ENCODE measurements around the gene PANX2. TPM values are rescaled to one million over a fixed set of nuclear protein-coding genes. Genes with fewer than 3 reads are reported as not detected.

The PANX2 gene
- total and polyA plus RNA-seq, 9 of the 15 experiments (the other 6 are each of a cell fraction or from before 2014, with no cell fraction given), result 0.01 to 3.9 (median 0.67) TPM; not detected in 1

DNA sequence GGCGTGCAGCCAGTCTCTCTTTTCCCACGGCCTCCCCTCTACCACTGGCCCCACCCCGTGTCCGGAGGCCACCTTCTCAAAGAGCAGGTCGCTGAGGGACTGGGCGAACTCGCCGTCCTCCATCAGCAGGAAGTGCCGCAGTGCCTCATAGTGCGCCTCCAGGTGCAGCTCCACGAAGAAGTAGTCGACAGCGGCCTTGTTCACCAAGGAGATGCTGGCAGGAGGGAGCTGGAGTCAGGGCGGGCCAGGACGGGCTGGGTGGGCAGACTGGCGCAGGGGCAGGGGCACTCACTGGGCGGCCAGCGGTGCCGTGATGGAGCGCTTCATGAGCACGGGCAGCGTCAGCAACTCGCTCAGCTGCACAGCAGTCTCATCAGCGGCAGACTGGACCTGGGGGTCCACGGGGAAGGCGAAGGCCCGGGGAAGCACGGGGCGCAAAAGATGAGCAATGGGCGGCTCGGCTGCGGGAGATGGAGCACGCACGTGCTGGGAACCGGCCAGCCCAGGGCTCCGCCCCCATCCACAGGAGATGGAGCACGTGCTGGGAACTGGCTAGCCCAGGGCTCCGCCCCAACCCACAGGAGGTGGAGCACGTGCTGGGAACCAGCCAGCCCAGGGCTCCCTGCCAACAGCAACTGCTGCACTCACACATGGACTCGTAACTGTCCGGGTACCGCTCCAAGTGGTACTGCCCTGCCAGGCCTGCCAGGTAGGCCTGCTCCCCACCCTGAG lies 48.6 kb downstream of the PANX2 start (continued):
- TF ChIP-seq, protein P1, sequence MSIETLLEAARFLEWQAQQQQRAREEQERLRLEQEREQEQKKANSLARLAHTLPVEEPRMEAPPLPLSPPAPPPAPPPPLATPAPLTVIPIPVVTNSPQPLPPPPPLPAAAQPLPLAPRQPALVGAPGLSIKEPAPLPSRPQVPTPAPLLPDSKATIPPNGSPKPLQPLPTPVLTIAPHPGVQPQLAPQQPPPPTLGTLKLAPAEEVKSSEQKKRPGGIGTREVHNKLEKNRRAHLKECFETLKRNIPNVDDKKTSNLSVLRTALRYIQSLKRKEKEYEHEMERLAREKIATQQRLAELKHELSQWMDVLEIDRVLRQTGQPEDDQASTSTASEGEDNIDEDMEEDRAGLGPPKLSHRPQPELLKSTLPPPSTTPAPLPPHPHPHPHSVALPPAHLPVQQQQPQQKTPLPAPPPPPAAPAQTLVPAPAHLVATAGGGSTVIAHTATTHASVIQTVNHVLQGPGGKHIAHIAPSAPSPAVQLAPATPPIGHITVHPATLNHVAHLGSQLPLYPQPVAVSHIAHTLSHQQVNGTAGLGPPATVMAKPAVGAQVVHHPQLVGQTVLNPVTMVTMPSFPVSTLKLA (conservative IDR thresholded peaks at IDR 0.05), result peak; percentile 88 to 90
- TF ChIP-seq MEF2A (IDR thresholded peaks at IDR 0.05; ENCODE audit: control insufficient read depth, low read depth, low read length) (no peak), ZNF830 (CRISPR knock-in tag; IDR thresholded peaks at IDR 0.05) (no peak), JUND (IDR thresholded peaks at IDR 0.05; ENCODE audit: borderline replicate concordance, low read depth, low read length) (no peak), JUND (tag; IDR thresholded peaks at IDR 0.05; ENCODE audit: borderline replicate concordance, low read depth, low read length) (no peak), POLR2G (IDR thresholded peaks at IDR 0.05; ENCODE audit: low read depth, low read length) (peak; percentile 58), GTF2F1 (IDR thresholded peaks at IDR 0.05; ENCODE audit: low read depth, low read length) (no peak), ATF7 (IDR thresholded peaks at IDR 0.05) (0 out of 2 replicates have a peak, but pooled peaks have one; percentile 14), BRD4 (IDR thresholded peaks at IDR 0.05) (no peak), PTBP1 (IDR thresholded peaks at IDR 0.05; ENCODE audit: low read depth, low read length) (no peak), TAF9B (IDR thresholded peaks at IDR 0.05; ENCODE audit: partially characterized antibody) (peak; percentile 31), FOSL1 (tag; conservative IDR thresholded peaks at IDR 0.05) (no peak), E2F3 (CRISPR knock-in tag; IDR thresholded peaks at IDR 0.05) (no peak), RAD51 (IDR thresholded peaks at IDR 0.05; ENCODE audit: borderline replicate concordance, low read depth) (peak; percentile 41; the same call in 1 of the 2 replicates), SLC30A9 (CRISPR knock-in tag; IDR thresholded peaks at IDR 0.05) (no peak), BHLHE40 (IDR thresholded peaks at IDR 0.05; ENCODE audit: low read length) (peak; percentile 97), TCF3 (CRISPR knock-in tag; IDR thresholded peaks at IDR 0.05) (no peak)
- TF ChIP-seq, protein P2, sequence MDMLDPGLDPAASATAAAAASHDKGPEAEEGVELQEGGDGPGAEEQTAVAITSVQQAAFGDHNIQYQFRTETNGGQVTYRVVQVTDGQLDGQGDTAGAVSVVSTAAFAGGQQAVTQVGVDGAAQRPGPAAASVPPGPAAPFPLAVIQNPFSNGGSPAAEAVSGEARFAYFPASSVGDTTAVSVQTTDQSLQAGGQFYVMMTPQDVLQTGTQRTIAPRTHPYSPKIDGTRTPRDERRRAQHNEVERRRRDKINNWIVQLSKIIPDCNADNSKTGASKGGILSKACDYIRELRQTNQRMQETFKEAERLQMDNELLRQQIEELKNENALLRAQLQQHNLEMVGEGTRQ (CRISPR knock-in tag; IDR thresholded peaks at IDR 0.05), result peak; percentile 85
- TF ChIP-seq, protein P3, sequence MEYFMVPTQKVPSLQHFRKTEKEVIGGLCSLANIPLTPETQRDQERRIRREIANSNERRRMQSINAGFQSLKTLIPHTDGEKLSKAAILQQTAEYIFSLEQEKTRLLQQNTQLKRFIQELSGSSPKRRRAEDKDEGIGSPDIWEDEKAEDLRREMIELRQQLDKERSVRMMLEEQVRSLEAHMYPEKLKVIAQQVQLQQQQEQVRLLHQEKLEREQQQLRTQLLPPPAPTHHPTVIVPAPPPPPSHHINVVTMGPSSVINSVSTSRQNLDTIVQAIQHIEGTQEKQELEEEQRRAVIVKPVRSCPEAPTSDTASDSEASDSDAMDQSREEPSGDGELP (CRISPR knock-in tag; IDR thresholded peaks at IDR 0.05; ENCODE audit: borderline replicate concordance), result peak; percentile 32; the same call in 1 of the 2 replicates
- TF ChIP-seq, protein P4, sequence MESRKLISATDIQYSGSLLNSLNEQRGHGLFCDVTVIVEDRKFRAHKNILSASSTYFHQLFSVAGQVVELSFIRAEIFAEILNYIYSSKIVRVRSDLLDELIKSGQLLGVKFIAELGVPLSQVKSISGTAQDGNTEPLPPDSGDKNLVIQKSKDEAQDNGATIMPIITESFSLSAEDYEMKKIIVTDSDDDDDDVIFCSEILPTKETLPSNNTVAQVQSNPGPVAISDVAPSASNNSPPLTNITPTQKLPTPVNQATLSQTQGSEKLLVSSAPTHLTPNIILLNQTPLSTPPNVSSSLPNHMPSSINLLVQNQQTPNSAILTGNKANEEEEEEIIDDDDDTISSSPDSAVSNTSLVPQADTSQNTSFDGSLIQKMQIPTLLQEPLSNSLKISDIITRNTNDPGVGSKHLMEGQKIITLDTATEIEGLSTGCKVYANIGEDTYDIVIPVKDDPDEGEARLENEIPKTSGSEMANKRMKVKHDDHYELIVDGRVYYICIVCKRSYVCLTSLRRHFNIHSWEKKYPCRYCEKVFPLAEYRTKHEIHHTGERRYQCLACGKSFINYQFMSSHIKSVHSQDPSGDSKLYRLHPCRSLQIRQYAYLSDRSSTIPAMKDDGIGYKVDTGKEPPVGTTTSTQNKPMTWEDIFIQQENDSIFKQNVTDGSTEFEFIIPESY (CRISPR knock-in tag; IDR thresholded peaks at IDR 0.05), result peak; percentile 50
- TF ChIP-seq, protein P5, sequence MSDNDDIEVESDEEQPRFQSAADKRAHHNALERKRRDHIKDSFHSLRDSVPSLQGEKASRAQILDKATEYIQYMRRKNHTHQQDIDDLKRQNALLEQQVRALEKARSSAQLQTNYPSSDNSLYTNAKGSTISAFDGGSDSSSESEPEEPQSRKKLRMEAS (CRISPR knock-in tag; IDR thresholded peaks at IDR 0.05), result peak; percentile 96
